Stimulated activated CD8-positive, alpha-beta memory T cell treated with anti-CD3 and anti-CD28 coated beads, Interleukin-12 subunit alpha, Interleukin-12 subunit beta, amount 100 ng/mL, for 24 hours (primary cell): Measurements from ENCODE around the gene NEMF.
A peak's percentile ranks its signal among the peaks of the same experiment; 100 is the strongest.
"Not testable (repeated sequence)": the region's sequence is repeated elsewhere in the genome, so short reads cannot be mapped to it uniquely, and the experiment has no call there.

Source experiments
- DNase-seq: peaks from one replicate; pipeline ENCODE4 v3.0.0-alpha.2; 2020; ENCODE audit errors: extremely low read depth

The NEMF gene

DNA sequence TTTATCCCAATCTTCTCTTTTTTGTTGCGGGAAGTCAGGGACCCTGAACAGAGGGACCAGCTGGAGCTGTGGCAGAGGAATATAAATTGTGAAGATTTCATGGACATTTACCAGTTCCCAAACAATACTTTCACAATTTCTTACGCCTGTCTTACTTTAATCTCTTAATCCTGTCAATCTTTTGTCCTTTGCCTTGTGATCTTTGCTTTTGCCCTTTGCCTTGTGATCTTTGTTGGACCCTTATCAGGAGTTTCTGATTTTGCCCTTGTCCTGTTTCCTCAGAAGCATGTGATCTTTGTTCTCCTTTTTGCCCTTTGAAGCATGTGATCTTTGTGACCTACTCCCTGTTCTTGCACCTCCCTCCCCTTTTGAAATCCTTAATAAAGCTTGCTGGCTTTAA, 36.5 kb downstream of the NEMF start:
- DNase-seq: not testable (repeated sequence)

DNA sequence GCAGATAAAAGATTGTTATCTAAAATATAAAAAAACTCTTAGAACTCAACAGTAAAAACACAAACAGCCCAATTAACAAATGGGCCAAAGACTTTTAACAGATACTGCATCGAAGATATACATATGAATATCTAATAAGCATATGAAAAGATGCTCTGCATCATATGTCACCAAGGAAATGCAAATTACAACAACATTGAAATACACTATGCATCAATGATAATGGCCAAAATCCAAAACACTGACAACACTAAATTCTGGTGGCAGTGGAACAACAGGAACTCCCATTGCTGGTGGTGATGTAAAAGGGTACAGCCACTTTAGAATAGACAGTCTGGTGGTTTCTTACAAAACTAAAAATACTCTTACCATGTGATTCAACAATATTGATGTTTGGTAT, 43.8 kb downstream of the NEMF start:
- DNase-seq: no peak

DNA sequence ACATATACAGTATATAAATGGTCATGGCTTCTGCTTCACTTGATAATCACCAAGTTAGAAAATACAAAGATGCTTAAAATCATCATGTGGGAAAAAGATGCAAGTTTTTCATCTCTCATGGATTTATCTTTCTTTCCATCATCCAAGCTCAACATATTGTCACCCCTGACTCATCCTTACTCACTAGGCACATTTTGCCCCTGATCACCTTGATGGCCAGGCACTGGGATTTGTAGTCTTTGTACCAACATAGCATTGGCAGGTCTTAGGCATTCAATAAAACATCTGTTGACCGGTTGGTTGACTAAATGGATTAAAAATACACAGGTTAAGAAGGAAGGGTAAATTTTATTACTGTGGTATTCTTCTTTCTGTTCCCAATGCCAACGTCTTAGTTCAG, 56.6 kb downstream of the NEMF start:
- DNase-seq: no peak

DNA sequence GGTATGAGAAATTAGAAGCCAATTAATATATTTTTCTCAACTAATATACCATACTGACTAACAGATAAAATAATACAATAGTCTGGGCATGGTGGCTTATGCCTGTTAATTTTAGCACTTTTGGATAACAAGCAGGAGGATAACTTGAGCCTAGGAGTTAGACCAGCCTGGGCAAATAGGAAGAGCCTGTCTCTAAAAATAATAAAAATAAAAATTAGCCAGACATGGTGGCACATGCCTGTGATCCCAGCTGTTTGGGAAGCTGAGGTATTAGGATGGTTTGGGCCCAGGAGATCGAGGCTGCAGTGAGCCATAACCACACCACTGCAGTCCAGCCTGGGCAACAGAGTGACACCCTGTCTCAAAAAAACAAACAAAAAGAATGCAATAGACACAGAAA, 60.0 kb downstream of the NEMF start:
- no peak for DNase-seq

DNA sequence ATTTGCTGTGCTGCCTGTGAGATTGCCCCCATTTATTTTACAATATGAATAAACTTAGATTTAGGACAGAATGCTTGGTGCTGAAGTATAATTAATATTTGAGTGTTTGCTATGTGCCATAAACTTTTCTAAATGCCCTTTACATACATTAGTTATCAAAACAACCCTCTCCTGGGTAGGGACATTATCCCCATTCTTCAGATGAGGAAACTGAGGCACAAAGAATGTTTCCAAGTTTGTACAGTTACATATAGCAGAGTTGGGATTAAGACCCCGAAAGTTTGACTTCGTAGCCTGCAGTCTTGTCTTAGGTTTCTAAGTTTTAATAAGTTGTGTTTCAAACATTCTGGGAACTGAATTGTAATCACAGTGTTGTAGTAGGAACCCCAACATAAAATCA, 66.3 kb downstream of the NEMF start:
- no peak for DNase-seq

DNA sequence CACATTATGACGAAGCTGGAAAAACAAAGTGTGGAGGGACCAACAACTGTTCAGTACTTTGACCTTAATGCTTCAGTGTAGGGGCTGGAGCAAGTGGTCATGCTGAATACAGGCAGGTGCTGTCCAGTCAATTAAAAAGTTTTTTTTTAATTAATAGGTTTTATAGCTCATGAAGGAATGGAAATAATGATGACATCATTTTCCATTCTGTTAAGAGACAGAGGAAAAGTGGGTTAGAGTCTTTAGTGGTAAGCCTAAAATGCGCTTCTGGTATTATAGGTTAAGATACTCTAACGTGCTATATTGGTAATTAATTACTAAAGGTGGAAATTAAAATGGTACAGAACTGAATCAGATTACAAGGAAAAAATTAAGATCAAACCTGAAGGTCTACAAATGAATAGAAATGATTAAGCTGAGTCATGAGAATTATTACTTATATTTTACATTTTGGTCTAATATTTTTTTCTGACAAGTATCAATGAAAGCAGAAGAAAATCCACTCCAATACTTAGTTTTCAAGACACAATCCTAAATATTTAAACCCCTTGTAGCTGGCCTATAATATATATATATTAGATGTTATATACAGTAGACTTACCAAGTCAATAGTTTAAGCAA, 69.1 kb downstream of the NEMF start:
- no peak for DNase-seq

DNA sequence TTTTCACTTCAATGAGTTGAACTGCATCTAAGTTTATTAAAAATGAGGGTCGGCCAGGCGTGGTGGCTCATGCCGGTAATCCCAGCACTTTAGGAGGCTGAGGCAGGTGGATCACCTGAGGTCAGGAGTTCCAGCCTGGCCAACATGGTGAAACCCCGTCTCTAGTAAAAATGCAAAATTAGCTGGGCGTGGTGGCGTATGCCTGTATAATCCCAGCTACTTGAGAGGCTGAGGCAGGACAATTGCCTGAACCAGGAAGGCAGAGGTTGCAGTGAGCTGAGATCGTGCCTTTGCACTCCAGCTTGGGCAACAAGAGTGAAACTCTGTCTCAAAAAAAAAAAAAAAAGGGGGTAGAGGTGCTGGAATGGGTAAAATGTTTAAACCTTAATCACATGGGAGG, 71.5 kb downstream of the NEMF start:
- not testable (repeated sequence) for DNase-seq

DNA sequence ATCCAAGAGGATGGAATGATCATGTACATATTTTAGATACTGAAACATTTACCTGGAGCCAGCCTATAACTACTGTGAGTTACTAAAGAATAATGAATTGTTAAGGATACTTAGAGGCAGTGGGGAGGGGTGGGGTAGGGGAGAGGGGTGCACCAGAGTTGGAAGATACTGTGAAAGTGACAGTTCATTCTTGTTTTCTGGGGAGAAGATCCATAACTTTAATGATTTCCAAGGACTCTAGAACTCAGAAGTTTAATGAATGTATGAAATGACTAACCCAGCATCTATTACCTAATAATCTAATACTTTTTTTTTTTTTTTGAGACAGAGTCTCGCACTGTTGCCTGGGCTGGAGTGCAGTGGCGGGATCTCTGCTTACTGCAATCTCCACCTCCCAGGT, 74.2 kb downstream of the NEMF start:
- DNase-seq: no peak

DNA sequence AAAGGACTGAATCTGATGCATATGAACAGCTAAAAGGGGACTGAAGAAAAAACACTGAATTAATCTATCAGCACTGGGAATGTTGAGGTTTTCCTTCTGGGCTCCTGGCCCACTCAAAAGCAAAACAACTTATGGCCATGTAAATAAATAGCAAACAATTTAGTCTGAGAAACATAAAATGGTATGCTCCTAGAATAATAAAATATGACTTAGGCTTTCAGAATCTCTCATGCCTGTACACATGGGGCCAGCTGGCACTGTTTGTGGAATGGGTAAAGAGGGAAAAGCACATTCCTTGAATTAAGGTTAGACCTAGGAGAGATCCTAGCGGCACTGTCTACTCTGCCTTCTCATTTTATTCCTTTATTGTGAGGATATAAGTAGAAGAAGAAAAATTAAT, 78.5 kb downstream of the NEMF start:
- no peak for DNase-seq

DNA sequence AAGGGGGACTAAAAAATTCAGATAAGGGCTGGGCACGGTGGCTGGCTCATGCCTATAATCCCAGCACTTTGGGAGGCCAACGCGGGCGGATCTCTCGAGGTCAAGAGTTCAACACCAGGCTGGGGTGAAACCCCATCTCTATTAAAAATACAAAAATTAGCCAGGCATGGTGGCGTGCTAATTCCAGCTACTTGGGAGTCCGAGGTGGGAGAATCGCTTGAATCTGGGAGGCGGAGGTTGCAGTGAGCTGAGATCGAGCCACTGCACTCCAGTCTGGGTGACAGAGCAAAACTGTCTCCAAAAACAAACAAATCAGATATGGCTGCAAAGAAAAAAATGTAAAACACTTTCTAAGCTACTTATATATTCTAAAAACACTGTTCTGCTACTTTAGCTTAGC, 80.9 kb downstream of the NEMF start:
- DNase-seq: not testable (repeated sequence)

DNA sequence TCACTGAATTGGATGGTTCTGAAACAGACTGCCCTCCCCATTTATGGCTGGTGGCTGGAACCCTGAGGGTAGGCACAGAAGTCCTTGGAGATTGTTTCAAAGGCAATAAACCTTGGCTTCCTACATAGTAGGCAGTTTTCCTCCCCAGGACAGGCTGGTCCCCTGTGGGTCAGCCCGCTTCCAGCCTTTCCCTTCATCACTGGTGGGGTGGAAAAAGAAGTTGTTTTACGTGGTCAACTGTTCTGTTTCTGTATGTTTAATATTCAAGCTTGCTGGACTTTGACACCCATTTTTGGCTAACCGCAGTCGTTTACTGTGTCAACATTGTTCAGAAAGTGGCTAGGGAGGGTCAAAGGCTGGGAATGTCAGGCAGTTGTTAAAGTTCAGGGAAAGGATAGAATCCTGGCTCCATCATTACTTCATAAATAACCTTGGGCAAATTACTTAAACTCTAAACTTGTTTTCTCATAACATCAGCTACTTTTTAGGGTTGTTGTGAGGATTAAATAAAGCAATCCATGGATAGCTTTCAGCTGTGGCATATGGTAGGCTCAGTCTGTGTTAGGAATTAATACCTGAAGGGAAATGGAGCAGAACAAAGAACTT, 82.3 kb downstream of the NEMF start:
- DNase-seq: no peak

DNA sequence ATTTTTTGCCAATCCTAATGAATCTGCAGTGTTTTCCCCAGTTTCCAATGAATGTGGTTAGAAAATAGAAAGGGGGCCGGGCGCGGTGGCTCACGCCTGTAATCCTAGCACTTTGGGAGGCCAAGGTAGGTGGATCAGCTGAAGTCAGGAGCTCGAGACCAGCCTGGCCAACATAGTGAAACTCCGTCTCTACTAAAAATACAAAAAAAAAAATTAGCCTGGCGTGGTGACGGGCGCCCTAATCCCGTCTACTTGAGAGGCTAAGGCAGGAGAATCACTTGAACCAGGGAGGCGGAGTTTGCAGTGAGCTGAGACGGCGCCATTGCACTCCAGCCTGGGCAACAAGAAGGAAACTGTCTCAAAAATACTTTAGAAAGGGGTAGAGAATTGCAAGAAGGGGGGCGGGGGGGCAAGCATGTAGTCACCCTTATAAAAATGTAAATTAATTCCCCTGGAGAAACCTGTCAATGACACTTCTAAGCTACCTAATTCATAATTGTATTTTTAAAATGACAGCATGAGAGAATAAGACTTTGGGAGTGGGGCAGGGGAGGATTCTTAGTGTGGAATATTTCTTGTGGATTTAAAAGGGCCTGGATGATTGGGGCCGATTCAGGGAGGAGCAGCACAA, 82.9 kb downstream of the NEMF start:
- no peak for DNase-seq

DNA sequence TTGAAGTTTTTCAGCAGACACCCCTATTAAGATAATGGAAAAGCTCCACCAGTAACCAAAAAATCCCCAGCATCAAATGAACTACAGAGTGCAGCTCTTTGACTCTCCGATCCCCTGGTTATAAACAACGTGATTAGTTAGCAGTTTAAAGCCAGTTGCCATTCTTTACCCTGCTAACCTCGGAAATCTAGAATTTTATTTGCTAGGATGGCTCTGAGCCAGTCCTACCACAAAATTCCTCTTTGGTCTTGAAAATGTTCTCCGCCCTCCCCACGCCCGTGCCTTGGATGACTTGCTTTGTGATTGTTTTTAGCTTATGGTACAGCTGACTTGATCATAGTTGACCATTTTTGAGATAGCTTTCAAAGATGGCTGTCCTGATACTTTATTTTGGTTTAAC, 83.4 kb downstream of the NEMF start:
- no peak for DNase-seq

DNA sequence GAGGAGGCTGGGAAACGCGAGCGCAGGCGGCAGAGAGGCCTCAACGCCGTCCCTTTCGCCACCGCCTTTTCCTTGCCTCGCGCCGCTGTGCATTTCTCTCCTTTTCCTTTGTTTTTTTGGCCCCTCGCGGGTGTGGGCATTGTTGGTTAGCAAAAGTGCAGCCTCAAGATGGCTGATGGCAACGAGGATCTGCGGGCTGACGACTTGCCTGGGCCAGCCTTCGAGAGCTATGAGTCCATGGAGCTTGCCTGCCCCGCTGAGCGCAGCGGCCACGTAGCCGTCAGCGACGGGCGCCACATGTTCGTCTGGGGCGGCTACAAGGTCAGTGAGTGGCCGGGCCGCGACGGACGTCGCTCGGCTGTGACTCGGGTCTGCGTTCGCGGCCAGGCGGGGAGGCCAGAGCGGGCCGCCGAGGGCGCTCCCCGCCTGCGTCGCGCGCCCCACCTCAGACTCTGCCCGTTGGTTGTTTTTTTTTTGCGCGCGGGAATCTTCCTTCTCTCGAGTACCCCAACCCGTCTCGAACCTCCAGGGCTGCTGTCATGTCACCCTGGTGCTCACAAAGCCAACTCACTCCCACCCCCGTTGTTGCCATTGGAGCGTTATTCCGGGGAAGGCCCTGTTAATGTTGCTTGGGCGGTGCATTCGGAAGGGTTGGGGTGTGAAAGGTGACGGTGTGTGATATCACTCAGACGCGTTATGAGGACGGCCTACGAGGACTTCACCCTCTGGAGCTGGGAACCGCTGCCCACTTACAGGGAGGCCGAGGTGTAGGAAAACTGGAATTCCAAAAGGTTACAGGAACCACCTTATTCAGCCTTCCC, 84.1 kb downstream of the NEMF start:
- DNase-seq: peak; percentile 59

DNA sequence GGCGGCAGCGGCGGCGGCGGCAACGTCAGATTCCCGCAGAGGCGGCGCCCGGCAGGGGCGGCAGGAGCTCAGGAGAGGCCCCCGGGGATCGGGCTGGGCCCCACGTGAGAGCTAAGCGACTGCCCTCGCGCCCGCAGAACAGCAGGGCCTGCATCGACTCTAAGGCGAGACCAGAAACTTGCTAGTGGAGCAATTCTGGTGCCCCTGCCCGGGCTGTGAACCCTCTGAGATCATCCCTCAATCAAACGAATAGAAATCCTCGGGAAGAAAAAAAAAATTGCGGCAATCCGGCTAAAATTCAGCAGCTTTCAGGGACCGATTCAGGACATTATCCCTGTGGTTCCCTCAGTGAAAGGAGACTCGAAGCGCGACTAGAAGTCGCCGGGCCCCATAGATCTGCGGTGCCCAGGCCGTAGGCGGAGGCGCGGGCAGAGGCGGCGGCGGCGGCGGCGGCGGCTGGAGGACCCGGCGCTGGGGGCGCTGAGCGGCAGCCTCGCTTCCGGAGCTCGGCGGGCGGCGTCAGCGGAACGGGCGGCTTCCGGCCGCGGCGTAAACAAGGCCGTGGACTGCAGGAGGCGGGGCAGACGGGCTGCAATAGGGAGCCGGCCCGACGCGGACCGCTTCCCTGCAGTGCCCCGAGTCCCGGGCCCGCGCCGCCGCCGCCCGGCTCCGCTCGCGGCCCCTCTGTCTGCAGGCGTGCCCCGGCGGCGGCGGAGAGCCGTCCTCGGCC, 84.9 kb downstream of the NEMF start, which contains the start of gene KLHDC2:
Gene KLHDC2, plus strand, starts transcription at position 583 of the 730 bp plus-strand sequence. CDS start 316 bp downstream, outside the sequence.
- DNase-seq: peak; percentile 62

DNA sequence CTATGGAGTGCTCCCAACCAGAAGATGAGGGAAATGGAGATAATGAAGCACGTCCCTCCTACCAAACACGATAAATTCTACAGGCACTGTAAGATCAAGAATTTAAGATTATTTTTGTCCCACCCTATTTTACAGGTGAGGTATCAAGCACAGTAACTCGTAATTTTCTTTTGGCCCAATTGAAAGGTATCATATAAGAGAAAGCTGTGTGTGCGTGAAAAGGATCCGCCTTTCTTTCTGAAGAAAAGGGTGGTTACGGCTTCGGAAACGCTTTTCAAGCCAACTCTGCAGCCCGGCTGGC, 85.4 kb downstream of the NEMF start:
- DNase-seq: no peak

DNA sequence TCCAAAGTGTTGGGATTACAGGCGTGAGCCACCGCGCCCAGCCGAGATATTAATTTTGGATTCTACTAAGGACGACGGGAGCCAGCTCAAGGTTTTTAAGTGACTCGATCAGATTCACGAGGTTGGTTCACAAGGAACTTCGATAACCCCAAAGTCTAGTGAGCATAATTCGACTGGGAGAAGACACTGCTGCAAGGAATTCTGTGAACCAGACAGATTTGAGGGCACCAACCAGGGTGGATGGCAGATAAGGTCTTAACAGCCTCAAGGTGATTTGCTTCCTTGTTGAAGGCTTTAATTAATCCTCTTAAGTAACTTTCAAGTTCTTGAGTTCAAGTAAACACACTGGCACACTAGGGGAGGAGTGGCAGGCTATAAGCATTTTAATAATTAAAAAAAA, 85.7 kb downstream of the NEMF start:
- DNase-seq: no peak

DNA sequence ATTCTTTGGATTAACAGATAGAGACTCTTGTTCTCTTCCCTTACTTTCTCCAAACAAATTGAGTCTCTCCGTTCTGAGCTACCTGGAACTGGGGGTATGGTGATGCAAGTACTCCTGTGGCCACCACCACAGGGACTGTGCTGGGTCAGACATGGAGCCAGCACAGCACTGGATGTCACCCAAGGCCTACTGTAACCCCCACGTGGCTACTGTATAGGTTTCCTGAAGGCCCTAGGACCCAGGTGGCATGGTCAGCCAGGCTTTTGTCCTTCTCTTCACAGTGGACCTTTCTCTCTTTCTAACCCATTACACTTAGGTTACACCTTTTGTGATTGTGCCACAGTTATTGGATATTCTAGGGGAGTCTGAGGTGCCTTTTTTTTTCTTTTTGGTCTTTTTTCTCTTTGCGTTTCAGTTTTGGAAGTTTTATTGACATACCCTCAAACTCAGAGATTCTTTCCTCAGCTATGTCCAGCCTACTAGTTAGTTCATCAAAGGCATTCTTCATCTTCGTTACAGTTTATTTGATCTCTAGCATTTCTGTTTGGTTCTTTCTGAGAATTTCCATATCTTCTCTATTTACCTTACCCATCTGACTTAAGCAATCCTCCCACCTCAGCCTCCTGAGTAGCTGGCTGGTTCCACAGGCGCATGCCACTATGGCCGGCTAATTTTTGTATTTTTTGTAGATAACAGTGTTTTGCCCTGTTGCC, 90.6 kb downstream of the NEMF start:
- DNase-seq: no peak

DNA sequence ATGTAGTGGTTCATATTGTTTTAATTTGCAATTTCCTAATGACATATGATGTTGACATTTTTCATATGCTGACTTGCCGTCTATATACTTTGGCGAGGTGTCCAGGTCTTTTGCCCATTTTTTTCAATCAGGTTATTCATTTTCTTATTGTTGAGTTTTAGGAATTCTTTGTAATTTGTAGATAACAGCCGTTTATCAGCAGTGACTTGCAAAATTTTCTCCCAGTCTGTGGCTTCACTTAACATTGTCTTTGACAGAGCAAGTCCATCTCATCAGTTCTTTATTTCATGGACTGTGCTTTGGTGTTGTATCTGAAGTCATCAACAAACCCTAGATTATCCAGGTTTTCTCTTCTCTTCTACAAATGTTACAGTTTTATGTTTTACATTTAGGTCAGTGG, 97.2 kb downstream of the NEMF start:
- no peak for DNase-seq

DNA sequence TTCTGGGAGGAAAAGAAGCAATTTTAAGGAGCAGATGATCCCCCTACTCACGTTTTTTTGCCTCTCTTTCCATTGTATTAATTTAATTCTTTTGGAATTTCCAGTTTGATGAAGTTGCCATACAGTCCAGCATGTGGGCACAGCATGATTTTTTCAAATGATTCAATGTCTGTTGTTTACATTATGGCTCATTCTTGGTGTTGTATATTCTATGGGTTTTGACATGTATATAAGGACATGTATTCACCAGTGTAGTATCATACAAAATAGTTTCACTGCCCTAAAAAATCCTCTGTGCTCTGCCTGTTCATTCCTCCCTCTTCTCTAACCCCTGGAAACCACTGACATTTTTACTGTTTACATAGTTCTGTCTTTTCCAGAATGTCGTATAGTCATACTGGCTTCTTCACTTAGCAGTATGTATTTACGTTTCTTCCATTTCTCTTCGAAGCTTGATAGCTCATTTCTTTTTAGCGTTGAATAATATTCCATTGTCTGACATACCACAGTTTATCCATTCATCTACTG, 98.0 kb downstream of the NEMF start:
- no peak for DNase-seq

DNA sequence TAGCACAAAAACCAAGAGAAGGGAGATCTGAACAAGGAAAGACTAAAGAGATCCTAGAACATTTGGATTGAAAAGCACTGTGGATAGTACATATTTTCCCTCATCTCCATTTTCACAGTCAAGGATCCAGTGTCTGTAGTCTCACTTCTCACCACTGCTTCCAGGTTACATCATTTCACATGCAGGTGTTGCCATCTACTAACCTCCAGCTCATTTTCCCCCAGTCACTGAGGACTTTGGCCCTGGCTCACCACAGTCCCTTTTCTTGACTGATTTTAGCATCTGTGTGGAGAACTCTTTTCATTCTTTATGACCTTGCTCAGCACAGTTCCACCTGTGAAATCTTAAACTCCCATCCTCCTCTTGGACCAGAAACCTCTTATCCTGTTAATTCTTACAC, 106.1 kb downstream of the NEMF start:
- not testable (repeated sequence) for DNase-seq
